ENCODE data around the gene TOP3B.

GRCh38 chr22:22031183-22031945, 48.8 kb upstream of the TOP3B start:
- TF ChIP-seq TAF1 (conservative IDR thresholded peaks at IDR 0.05) (no peak), CTCF (IDR thresholded peaks at IDR 0.05; ENCODE audit: low read depth, low read length, missing input control) (no peak), FOXA1 (IDR thresholded peaks at IDR 0.05) (no peak), GABPA (IDR thresholded peaks at IDR 0.05 in 1 of 2, conservative IDR thresholded peaks at IDR 0.05 in 1 of 2) (no peak), JUND (IDR thresholded peaks at IDR 0.05) (no peak), RAD21 (IDR thresholded peaks at IDR 0.05) (no peak), MAX (IDR thresholded peaks at IDR 0.05) (no peak), REST (IDR thresholded peaks at IDR 0.05) (no peak), SP1 (IDR thresholded peaks at IDR 0.05) (no peak)
- TF ChIP-seq, protein P1, sequence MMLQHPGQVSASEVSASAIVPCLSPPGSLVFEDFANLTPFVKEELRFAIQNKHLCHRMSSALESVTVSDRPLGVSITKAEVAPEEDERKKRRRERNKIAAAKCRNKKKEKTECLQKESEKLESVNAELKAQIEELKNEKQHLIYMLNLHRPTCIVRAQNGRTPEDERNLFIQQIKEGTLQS (IDR thresholded peaks at IDR 0.05), result no peak

Data from liver (tissue), 3 donors.